Psoas muscle (tissue), 8 donors: ENCODE measurements around the gene MAN1B1. TPM values are rescaled to one million over a fixed set of nuclear protein-coding genes. Genes with fewer than 3 reads are reported as not detected.
A peak's percentile ranks its signal among the peaks of the same experiment; 100 is the strongest.

ENCODE experiments used
- ATAC-seq, 4 donors: fragments of 200-7000 bp; cut with Tn5 transposase; one replicate each; pipeline ENCODE4 v1.9.1; 2020; ENCODE audit warnings: moderate library complexity in 3 of 4, mild to moderate bottlenecking in 2 of 4
- DNase-seq, 2 donors: peaks; one replicate each; pipeline ENCODE4 v3.0.0-alpha.2; 2020
- H3K27ac ChIP-seq: fragments of 200-600 bp; one replicate; pipeline ENCODE4 v1.8.0; 2022
- H3K27me3 ChIP-seq, 3 donors: fragments of 200-600 bp in 1 of 3; one replicate each; pipeline versions ENCODE4 v1.6.1 to v1.8.0; 2013 to 2022; ENCODE audit warnings: low read length in 2 of 3, mild to moderate bottlenecking in 2 of 3, moderate library complexity in 1 of 3; ENCODE audit not compliant: insufficient read depth in 3 of 3
- H3K36me3 ChIP-seq, 2 donors: fragments of 200-600 bp in 1 of 2; one replicate each; pipeline versions ENCODE4 v1.6.1 to v1.8.0; 2013 to 2022; ENCODE audit warnings: low read depth in 1 of 2, mild to moderate bottlenecking in 1 of 2, moderate library complexity in 1 of 2; ENCODE audit not compliant: insufficient read depth in 1 of 2
- H3K4me1 ChIP-seq: fragments of 200-600 bp; one replicate; pipeline ENCODE4 v1.8.0; 2022
- H3K4me3 ChIP-seq: fragments of 200-600 bp; one replicate; pipeline ENCODE4 v1.8.0; 2022; ENCODE audit warnings: mild to moderate bottlenecking
- H3K9me3 ChIP-seq: fragments of 200-600 bp; one replicate; pipeline ENCODE4 v1.8.0; 2022
- WGBS, 3 donors: extraction: QIAGEN DNeasy Blood & Tissue Kit; methylation state at CpG; one replicate each; pipeline versions ENCODE4 v1.1.6 to v1.1.7; 2013; 5-methylcytosine and 5-hydroxymethylcytosine counted together
- intact Hi-C, 2 donors: fragments of 100-400 bp; cut with DNase I; formaldehyde crosslinking; loops; one replicate each; pipeline versions ENCODE4 v1.11.0 to v1.14.2; 2022
- polyA plus RNA-seq, 3 donors: library from polyadenylated mRNA; stranded (reverse); fragments of 200-250 nt; gene quantifications; one replicate each; pipeline ENCODE4 v1.2.3, GENCODE V29; 2013
- total RNA-seq, 4 donors: library from RNA; stranded (reverse); fragmentation: NEBNext Ultra II Directional in 2 of 4; extraction: Animal tissue kit (Norgen Biotek cat#: 25700) in 2 of 4; gene quantifications; one replicate each; pipeline versions ENCODE4 v1.2.1 to v1.2.4, GENCODE V29; 2021 to 2023
- TF ChIP-seq, protein P1 (sequence below): fragments of 200-600 bp; IDR thresholded peaks from one replicate; pipeline ENCODE4 v1.8.0; 2022; ENCODE audit warnings: antibody characterized with exemption
- donor health status: healthy with polysubstance abuse.
- donor health status: DM: no; HTN: no; CAD: no; lungs with moderate emphysema.
- donor health status: Bipolar disorder and iron deficiency.
- donor health status: healthy.
- donor health status: DM: yes; HTN: yes; CAD: no.
- donor health status: DM: no; HTN: no; CAD: no.
- donor health status: DM: no; HTN: no; CAD: no.
- donor health status: DM: yes; HTN: yes; CAD: no.

The MAN1B1 gene
- total and polyA plus RNA-seq, 7 donors = 13.1 to 24.4 (median 14.6) TPM

DNA sequence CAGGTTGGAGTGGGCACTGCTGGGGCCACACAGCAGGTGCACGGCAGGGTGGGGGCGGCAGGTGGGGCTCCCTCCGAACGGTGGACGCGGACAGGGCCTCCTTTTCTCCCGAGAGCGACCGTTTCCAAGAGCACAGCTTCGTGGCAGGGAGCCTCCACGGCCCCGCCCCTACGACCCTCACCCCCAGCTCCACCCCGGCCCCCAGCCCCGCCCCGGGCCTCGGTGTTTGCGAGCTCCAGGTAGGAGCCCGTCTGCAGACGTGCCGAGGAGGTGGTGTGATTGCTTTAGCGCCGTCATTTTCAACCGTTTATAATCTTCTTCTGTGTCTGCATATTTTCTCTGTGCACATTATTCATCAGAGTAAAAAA is 61.0 kb downstream of the MAN1B1 start:
- H3K27ac ChIP-seq = no peak overlapping the region
- H3K4me3 ChIP-seq = no peak overlapping the region
- ATAC-seq (no peak), DNase-seq (peak in 1 of 2 donors; percentile 34)
- WGBS, 3 donors = 24 to 32% (median 28%) methylated on average over 19 to 24 of the region's 24 CpGs
- H3K27me3 ChIP-seq = peaks cover 0 to 45% (median 16%) of the 10 kb centered on the region in 3 donors
- H3K9me3 ChIP-seq = no peaks in the 10 kb centered on the region
- H3K36me3 ChIP-seq = no peaks in the 10 kb centered on the region
- TF ChIP-seq, protein P1, sequence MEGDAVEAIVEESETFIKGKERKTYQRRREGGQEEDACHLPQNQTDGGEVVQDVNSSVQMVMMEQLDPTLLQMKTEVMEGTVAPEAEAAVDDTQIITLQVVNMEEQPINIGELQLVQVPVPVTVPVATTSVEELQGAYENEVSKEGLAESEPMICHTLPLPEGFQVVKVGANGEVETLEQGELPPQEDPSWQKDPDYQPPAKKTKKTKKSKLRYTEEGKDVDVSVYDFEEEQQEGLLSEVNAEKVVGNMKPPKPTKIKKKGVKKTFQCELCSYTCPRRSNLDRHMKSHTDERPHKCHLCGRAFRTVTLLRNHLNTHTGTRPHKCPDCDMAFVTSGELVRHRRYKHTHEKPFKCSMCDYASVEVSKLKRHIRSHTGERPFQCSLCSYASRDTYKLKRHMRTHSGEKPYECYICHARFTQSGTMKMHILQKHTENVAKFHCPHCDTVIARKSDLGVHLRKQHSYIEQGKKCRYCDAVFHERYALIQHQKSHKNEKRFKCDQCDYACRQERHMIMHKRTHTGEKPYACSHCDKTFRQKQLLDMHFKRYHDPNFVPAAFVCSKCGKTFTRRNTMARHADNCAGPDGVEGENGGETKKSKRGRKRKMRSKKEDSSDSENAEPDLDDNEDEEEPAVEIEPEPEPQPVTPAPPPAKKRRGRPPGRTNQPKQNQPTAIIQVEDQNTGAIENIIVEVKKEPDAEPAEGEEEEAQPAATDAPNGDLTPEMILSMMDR = no peak
- intact Hi-C loops = no loop called here
- H3K4me1 ChIP-seq = no peaks in the 10 kb centered on the region

GRCh38 chr9:137148242-137148641 is 61.5 kb downstream of the MAN1B1 start:
- TF ChIP-seq, protein P1 = no peak
- Histone ChIP-seq H3K9me3 (no peaks in the 10 kb centered on the region), H3K4me3 (no peak overlapping the region), H3K36me3 (no peaks in the 10 kb centered on the region), H3K4me1 (no peaks in the 10 kb centered on the region), H3K27me3 (peaks cover 0 to 41% (median 14%) of the 10 kb centered on the region in 3 donors), H3K27ac (no peak overlapping the region)
- DNase-seq (peak in 1 of 2 donors; percentile 30), ATAC-seq (no peak)
- 66 to 71% (median 67%) methylated on average over 26 to 27 of the region's 27 CpGs for WGBS, 3 donors
- intact Hi-C loops = no loop called here

DNA sequence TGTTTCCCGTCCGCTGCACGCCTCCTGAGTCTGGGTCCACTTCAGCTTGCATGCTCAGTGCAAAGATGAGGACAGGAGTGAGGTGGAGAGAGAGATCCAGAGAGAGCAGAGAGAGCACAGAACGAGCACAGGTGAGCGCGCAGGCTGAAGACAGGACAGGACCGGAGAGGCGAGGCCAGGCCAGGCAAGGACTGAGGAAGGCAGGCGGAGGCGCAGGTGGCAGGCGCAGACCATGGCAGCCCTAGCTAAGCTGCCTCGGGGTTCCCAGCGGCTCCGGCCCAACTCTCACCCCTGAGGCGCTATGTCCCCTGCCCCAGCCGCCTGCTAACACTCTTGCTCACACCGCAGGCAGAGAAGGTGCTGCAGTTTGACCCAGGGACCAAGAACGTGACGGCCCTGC is 61.9 kb downstream of the MAN1B1 start:
- intact Hi-C loops = no loop called here
- TF ChIP-seq, protein P1 = no peak
- H3K27me3 ChIP-seq = peaks cover 0 to 36% (median 10%) of the 10 kb centered on the region in 3 donors
- H3K4me3 ChIP-seq = no peak overlapping the region
- H3K27ac ChIP-seq = no peak overlapping the region
- H3K9me3 ChIP-seq = no peaks in the 10 kb centered on the region
- H3K36me3 ChIP-seq = no peaks in the 10 kb centered on the region
- no peaks in the 10 kb centered on the region for H3K4me1 ChIP-seq
- 79 to 87% (median 80%) methylated on average over 16 to 19 of the region's 19 CpGs for WGBS, 3 donors
- DNase-seq (peak in 1 of 2 donors; percentile 24), ATAC-seq (no peak)

DNA sequence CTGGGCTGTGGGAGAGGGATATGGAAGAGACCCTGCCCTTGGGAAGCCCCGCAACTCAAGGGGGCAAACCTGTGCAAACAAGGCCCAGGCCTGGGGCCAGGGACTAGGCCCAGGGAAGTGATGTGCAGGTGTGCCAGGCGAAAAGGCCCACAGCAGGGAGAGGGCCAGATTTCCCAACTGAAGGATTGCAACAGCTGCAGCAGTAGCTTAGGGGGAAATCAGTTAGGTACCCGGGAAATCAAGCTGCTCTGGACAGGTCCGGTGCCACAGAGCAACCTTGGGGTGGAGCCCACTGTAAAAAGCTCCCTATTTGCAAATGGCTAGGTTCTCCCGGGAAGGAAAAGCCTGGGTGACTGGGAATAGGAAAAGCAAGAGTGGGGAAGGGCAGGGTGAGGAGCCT is 62.6 kb downstream of the MAN1B1 start:
- H3K4me1 ChIP-seq = no peaks in the 10 kb centered on the region
- H3K4me3 ChIP-seq = no peak overlapping the region
- DNase-seq = peak in 1 of 2 donors; percentile 31
- no peaks in the 10 kb centered on the region for H3K36me3 ChIP-seq
- 47 to 56% (median 49%) methylated on average over 5 of the region's 5 CpGs for WGBS, 3 donors
- H3K9me3 ChIP-seq = no peaks in the 10 kb centered on the region
- no peak for ATAC-seq
- peaks cover 0 to 29% (median 10%) of the 10 kb centered on the region in 3 donors for H3K27me3 ChIP-seq
- H3K27ac ChIP-seq = no peak overlapping the region
- intact Hi-C loops = no loop called here
- TF ChIP-seq, protein P1 = no peak
